Stimulated activated CD8-positive, alpha-beta memory T cell treated with anti-CD3 and anti-CD28 coated beads, Interleukin-15, amount 100 ng/mL, for 24 hours (primary cell): Measurements from ENCODE around the gene ZNF727.
A peak's percentile ranks its signal among the peaks of the same experiment; 100 is the strongest.
"Not testable (repeated sequence)": the region's sequence is repeated elsewhere in the genome, so short reads cannot be mapped to it uniquely, and the experiment has no call there.

Source experiments
- DNase-seq: peaks from one replicate; pipeline ENCODE4 v3.0.0-alpha.2; 2020; ENCODE audit warnings: low read depth

Gene ZNF727

GRCh38 chr7:64045301-64046040 is at the start of gene ZNF727:
ZNF727 (plus strand) TSS chr7:64045434; CDS start chr7:64045622, 188 bp downstream.
- peak; percentile 1 for DNase-seq

GRCh38 chr7:63998549-63998948 is 46.7 kb upstream of the ZNF727 start, which contains the start of gene ZNF722:
ZNF722 (plus strand) TSS chr7:63998849; CDS start chr7:63998962, 113 bp downstream.
- no peak for DNase-seq

GRCh38 chr7:64015496-64015895 is 29.7 kb upstream of the ZNF727 start:
- not testable (repeated sequence) for DNase-seq

DNA sequence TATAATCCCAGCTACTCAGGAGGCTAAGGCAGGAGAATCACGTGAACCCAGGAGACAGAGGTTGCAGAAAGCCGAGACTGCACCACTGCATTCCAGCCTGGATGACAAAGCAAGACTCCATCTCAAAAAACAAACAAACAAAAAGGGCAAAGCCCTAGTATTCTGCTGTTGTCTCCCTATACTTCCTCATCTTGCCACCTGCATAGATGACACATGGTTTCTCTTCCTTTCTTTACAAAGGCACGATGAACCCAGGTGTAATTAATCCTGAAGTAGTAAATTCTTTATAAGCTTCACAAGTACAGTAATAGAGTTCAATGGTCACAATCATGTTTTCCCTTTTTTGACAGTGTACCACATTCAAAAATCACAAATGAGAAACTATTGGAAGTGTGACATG is 9.8 kb upstream of the ZNF727 start:
- no peak for DNase-seq

- no peak for DNase-seq
These were observed 8.1 kb upstream of the ZNF727 start for GRCh38 chr7:64037095-64037494.

GRCh38 chr7:64046041-64046389 is 781 bp downstream of the ZNF727 start:
- no peak for DNase-seq

DNA sequence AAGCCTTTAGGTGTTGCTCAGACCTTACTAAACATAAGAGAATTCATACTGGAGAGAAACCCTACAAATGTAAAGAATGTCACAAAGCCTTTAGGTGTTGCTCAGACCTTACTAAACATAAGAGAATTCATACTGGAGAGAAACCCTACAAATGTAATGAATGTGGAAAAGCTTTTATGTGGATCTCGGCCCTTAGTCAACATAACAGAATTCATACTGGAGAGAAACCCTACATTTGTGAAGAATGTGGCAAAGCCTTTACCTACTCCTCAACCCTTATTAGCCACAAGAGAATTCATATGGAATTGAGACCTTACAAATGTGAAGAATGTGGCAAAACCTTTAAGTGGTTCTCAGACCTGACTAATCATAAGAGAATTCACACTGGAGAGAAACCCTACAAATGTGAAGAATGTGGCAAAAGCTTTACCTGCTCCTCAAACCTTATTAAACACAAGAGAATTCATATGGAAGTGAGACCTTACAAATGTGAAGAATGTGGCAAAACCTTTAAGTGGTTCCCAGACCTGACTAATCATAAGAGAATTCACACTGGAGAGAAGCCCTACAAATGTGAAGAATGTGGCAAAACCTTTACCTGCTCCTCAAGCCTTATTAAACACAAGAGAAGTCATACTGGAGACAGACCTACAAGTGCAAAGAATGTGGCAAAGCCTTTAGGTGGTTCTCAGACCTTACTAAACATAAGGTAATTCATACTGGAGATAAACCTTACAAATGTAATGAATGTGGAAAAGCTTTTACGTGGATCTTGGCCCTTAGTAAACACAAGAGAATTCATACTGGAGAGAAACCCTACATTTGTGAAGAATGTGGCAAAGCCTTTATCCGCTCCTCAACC is 32.8 kb downstream of the ZNF727 start:
- DNase-seq: not testable (repeated sequence)

DNA sequence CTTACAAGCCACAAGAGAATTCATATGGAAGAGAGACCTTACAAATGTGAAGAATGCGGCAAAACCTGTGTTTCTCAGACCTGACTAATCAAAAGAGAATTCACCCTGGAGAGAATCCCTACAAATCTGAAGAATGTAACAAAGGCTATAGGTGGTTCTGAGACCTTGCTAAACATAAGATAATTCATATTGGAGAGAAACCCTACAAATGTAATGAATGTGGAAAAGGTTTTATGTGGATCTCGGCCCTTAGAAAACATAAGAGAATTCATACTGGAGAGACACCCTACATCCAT is 33.4 kb downstream of the ZNF727 start:
- DNase-seq: no peak

GRCh38 chr7:64087501-64087900 is 42.3 kb downstream of the ZNF727 start:
- DNase-seq: no peak

GRCh38 chr7:64088863-64089262 is 43.6 kb downstream of the ZNF727 start:
- not testable (repeated sequence) for DNase-seq
